Measurements from ENCODE around the gene AKAP13. TPM values are rescaled to one million over a fixed set of nuclear protein-coding genes. Genes with fewer than 3 reads are reported as not detected.

Gene AKAP13
- total RNA-seq, 2 experiments from 2014 or later = 282 to 304 TPM

- H3K36me3 ChIP-seq (ENCODE audit: insufficient read depth, low read length) = no peaks in the 10 kb centered on the region
- Mint-ChIP-seq H3K4me1 (ENCODE audit: low read depth) (peaks cover 43% of the 10 kb centered on the region), H3K9me3 (no peaks in the 10 kb centered on the region), H3K36me3 (ENCODE audit: low read depth) (peaks cover 4% of the 10 kb centered on the region), H3K27me3 (no peaks in the 10 kb centered on the region), H3K27ac (no peak overlapping the region), H3K4me3 (no peak overlapping the region)
- H3K27me3 ChIP-seq (ENCODE audit: control insufficient read depth in 1 of 2, insufficient read depth in 2 of 2, low read length in 2 of 2) = no peaks in the 10 kb centered on the region
- no peak for ATAC-seq (ENCODE audit: poor library complexity)
- H3K27ac ChIP-seq (ENCODE audit: low read depth in 1 of 2, low read length in 2 of 2) = no peak overlapping the region
- TF ChIP-seq CTCF (IDR thresholded peaks at IDR 0.05) = no peak
- no peak overlapping the region for H3K4me3 ChIP-seq (ENCODE audit: low read length)
- H3K4me1 ChIP-seq (ENCODE audit: insufficient read depth, low read length) = peaks cover 16% of the 10 kb centered on the region
- no peak for DNase-seq
- POLR2A ChIA-PET = interaction anchor here (2.0 kb wide), 1 partner anchor 10 kb away, joined by 8 read pairs; the partner anchor contains the start of gene AKAP13
- CTCF ChIA-PET = interaction anchor here (0.8 to 1.2 kb wide), 3 partner anchors 11 to 27 kb away, joined by 3 read pairs; no protein-coding TSS in a partner anchor
- H3K9me3 ChIP-seq (ENCODE audit: control insufficient read depth in 1 of 2, insufficient read depth in 1 of 2, low read length in 2 of 2) = no peaks in the 10 kb centered on the region
- intact Hi-C loops (cut with DNase I, micrococcal nuclease) = loop anchor here in 1 of 2 experiments (10.0 kb wide), 1 partner anchor 315 kb away; no protein-coding TSS in a partner anchor
Measured at GRCh38 chr15:85389772-85390171, 9.4 kb downstream of the AKAP13 start.

- no peak overlapping the region for H3K27ac Mint-ChIP-seq
- peaks cover 8% of the 10 kb centered on the region for H3K4me1 ChIP-seq (ENCODE audit: insufficient read depth, low read length)
- DNase-seq = no peak
- ATAC-seq (ENCODE audit: poor library complexity) = no peak
- no peak overlapping the region for H3K27ac ChIP-seq (ENCODE audit: low read depth in 1 of 2, low read length in 2 of 2)
- intact Hi-C loops (cut with DNase I, micrococcal nuclease) = no loop called here
- POLR2A ChIA-PET = interaction anchor here (0.8 to 2.4 kb wide), 3 partner anchors 10 to 25 kb away, joined by 3 to 14 read pairs (median 3); partner anchors contain the start of gene AKAP13
- no peaks in the 10 kb centered on the region for H3K27me3 ChIP-seq (ENCODE audit: control insufficient read depth in 1 of 2, insufficient read depth in 2 of 2, low read length in 2 of 2)
- H3K9me3 ChIP-seq (ENCODE audit: control insufficient read depth in 1 of 2, insufficient read depth in 1 of 2, low read length in 2 of 2) = no peaks in the 10 kb centered on the region
- H3K36me3 Mint-ChIP-seq (ENCODE audit: low read depth) = no peaks in the 10 kb centered on the region
- H3K4me3 Mint-ChIP-seq = no peak overlapping the region
- no peaks in the 10 kb centered on the region for H3K9me3 Mint-ChIP-seq
- no peaks in the 10 kb centered on the region for H3K27me3 Mint-ChIP-seq
- CTCF ChIA-PET = no interaction called here
- no peak for TF ChIP-seq CTCF (IDR thresholded peaks at IDR 0.05)
- no peak overlapping the region for H3K4me3 ChIP-seq (ENCODE audit: low read length)
- no peaks in the 10 kb centered on the region for H3K36me3 ChIP-seq (ENCODE audit: insufficient read depth, low read length)
- H3K4me1 Mint-ChIP-seq (ENCODE audit: low read depth) = peaks cover 54% of the 10 kb centered on the region
Measured at GRCh38 chr15:85393210-85393609, 12.8 kb downstream of the AKAP13 start.

GRCh38 chr15:85394554-85395333 is 14.3 kb downstream of the AKAP13 start:
- Histone ChIP-seq H3K4me3 (ENCODE audit: low read length) (no peak overlapping the region), H3K27ac (ENCODE audit: low read depth in 1 of 2, low read length in 2 of 2) (no peak overlapping the region), H3K4me1 (ENCODE audit: insufficient read depth, low read length) (no peaks in the 10 kb centered on the region), H3K36me3 (ENCODE audit: insufficient read depth, low read length) (no peaks in the 10 kb centered on the region), H3K9me3 (ENCODE audit: control insufficient read depth in 1 of 2, insufficient read depth in 1 of 2, low read length in 2 of 2) (no peaks in the 10 kb centered on the region), H3K27me3 (ENCODE audit: control insufficient read depth in 1 of 2, insufficient read depth in 2 of 2, low read length in 2 of 2) (no peaks in the 10 kb centered on the region)
- intact Hi-C loops (cut with DNase I, micrococcal nuclease) = no loop called here
- no peaks in the 10 kb centered on the region for H3K36me3 Mint-ChIP-seq (ENCODE audit: low read depth)
- no peaks in the 10 kb centered on the region for H3K27me3 Mint-ChIP-seq
- ChIA-PET POLR2A (interaction anchor here (2.4 kb wide), 1 partner anchor 14 kb away, joined by 14 read pairs; the partner anchor contains the start of gene AKAP13), CTCF (no interaction called here)
- peaks cover 66% of the 10 kb centered on the region for H3K4me1 Mint-ChIP-seq (ENCODE audit: low read depth)
- TF ChIP-seq CTCF (IDR thresholded peaks at IDR 0.05) = no peak
- no peak overlapping the region for H3K4me3 Mint-ChIP-seq
- no peak for ATAC-seq (ENCODE audit: poor library complexity)
- no peaks in the 10 kb centered on the region for H3K9me3 Mint-ChIP-seq
- H3K27ac Mint-ChIP-seq = no peak overlapping the region
- DNase-seq = no peak
